Endothelial cell (in vitro differentiated cells): ENCODE measurements around the gene FOXJ2. TPM values are rescaled to one million over a fixed set of nuclear protein-coding genes. Genes with fewer than 3 reads are reported as not detected.
A peak's percentile ranks its signal among the peaks of the same experiment; 100 is the strongest.

Experiments used
- DNase-seq: peaks from one replicate; pipeline ENCODE4 v3.0.0; 2021; ENCODE audit warnings: low spot score
- H3K27ac Mint-ChIP-seq: one replicate; pipeline ENCODE4 v1.8.0; 2021; ENCODE audit warnings: mixed read lengths, inconsistent platforms; ENCODE audit not compliant: unreplicated experiment
- H3K27me3 Mint-ChIP-seq: one replicate; pipeline ENCODE4 v1.8.0; 2021; ENCODE audit warnings: mild to moderate bottlenecking, moderate library complexity, mixed read lengths, inconsistent platforms; ENCODE audit not compliant: unreplicated experiment
- H3K36me3 Mint-ChIP-seq: one replicate; pipeline ENCODE4 v1.8.0; 2021; ENCODE audit warnings: mild to moderate bottlenecking, low read depth, mixed read lengths, inconsistent platforms; ENCODE audit not compliant: unreplicated experiment
- H3K4me1 Mint-ChIP-seq: one replicate; pipeline ENCODE4 v1.8.0; 2021; ENCODE audit warnings: mild to moderate bottlenecking, mixed read lengths, inconsistent platforms; ENCODE audit not compliant: unreplicated experiment
- H3K4me3 Mint-ChIP-seq: one replicate; pipeline ENCODE4 v1.8.0; 2021; ENCODE audit warnings: mild to moderate bottlenecking, mixed read lengths, inconsistent platforms; ENCODE audit not compliant: unreplicated experiment
- H3K9me3 Mint-ChIP-seq: one replicate; pipeline ENCODE4 v1.8.0; 2021; ENCODE audit warnings: mixed read lengths, inconsistent platforms; ENCODE audit not compliant: unreplicated experiment
- total RNA-seq: library from RNA; stranded (reverse); fragmentation: NEBNext Ultra II Directional; extraction: Animal tissue kit (Norgen Biotek cat#: 25700); gene quantifications from one replicate; pipeline ENCODE4 v1.2.1, GENCODE V29; 2021; ENCODE audit not compliant: unreplicated experiment
- TF ChIP-seq, protein P1 (sequence below): fragments of 200-600 bp; sonication (generic); IDR thresholded peaks from one replicate; pipeline ENCODE4 v1.5.0; 2021; ENCODE audit warnings: antibody characterized with exemption; ENCODE audit not compliant: unreplicated experiment

Gene FOXJ2
- total RNA-seq, 1 donor from 2014 or later, result 42.7 TPM

DNA sequence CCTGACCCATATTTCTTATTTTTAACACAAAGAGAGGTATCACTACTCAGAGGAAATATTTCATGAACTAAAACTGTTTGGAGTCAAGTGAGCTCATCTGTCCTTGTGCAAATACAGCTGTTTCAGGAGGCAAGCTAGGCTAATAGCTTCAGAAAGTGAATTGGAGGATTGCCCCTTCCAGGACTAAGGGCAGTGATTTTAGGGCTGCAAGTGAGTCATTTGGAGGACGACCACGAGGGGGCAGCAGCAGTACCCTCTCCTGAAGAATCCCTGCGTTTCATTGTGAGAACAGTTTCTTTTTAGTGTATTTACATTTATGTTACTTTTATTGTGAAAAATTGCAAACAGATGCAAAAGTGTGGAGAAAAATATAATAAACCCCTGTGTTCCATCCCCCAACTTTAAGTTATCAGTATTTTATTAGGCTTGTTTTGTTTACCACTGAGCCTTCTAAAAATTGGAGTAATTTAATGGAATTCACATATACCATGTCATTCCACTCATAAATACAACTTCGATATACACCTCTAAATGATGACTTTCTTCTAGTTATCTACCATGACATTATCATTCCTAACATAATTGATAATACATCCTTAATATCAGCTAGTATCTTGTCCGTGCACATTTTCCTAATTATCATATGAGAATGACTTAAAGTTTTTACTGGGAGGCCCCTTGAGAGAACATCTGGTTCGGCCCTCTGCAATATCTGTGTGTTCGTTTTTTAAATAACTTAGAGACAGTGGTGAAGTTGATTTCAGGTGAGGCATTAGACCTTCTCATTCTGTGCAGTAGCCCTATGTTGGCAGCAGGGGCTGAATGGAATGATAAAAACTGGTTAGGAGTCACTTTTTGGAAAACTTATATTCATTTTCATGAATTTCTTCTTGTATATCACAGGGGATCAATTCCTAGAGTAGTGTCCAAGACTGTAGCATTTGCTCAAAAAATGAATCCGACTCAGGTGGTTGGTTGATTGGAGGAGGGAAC is 13.7 kb downstream of the FOXJ2 start:
- Mint-ChIP-seq H3K27me3 (peaks cover 2% of the 10 kb centered on the region), H3K9me3 (no peaks in the 10 kb centered on the region), H3K4me3 (no peak overlapping the region), H3K4me1 (peaks cover 10% of the 10 kb centered on the region), H3K27ac (peak overlapping the region; percentile 12), H3K36me3 (peaks cover 68% of the 10 kb centered on the region)
- TF ChIP-seq, protein P1, sequence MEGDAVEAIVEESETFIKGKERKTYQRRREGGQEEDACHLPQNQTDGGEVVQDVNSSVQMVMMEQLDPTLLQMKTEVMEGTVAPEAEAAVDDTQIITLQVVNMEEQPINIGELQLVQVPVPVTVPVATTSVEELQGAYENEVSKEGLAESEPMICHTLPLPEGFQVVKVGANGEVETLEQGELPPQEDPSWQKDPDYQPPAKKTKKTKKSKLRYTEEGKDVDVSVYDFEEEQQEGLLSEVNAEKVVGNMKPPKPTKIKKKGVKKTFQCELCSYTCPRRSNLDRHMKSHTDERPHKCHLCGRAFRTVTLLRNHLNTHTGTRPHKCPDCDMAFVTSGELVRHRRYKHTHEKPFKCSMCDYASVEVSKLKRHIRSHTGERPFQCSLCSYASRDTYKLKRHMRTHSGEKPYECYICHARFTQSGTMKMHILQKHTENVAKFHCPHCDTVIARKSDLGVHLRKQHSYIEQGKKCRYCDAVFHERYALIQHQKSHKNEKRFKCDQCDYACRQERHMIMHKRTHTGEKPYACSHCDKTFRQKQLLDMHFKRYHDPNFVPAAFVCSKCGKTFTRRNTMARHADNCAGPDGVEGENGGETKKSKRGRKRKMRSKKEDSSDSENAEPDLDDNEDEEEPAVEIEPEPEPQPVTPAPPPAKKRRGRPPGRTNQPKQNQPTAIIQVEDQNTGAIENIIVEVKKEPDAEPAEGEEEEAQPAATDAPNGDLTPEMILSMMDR, result peak; percentile 75
- peak; percentile 85 for DNase-seq

DNA sequence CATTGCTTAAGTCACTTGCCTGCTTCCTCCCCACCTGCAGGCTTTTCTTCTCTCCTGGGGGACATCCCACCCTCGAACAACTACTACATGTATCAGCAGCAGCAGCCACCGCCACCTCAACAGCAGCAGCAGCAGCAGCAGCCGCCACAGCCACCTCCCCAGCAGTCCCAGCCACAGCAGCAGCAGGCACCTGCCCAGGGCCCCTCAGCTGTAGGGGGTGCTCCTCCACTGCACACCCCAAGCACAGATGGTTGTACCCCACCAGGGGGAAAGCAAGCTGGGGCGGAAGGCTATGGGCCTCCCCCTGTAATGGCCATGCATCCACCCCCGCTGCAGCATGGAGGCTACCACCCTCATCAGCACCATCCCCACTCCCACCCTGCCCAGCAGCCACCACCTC is 15.3 kb downstream of the FOXJ2 start:
- no peak for DNase-seq
- H3K4me3 Mint-ChIP-seq, result no peak overlapping the region
- H3K27ac Mint-ChIP-seq, result peak overlapping the region; percentile 24
- peaks cover 5% of the 10 kb centered on the region for H3K27me3 Mint-ChIP-seq
- TF ChIP-seq, protein P1, result no peak
- H3K9me3 Mint-ChIP-seq, result no peaks in the 10 kb centered on the region
- peaks cover 68% of the 10 kb centered on the region for H3K36me3 Mint-ChIP-seq
- peaks cover 21% of the 10 kb centered on the region for H3K4me1 Mint-ChIP-seq

DNA sequence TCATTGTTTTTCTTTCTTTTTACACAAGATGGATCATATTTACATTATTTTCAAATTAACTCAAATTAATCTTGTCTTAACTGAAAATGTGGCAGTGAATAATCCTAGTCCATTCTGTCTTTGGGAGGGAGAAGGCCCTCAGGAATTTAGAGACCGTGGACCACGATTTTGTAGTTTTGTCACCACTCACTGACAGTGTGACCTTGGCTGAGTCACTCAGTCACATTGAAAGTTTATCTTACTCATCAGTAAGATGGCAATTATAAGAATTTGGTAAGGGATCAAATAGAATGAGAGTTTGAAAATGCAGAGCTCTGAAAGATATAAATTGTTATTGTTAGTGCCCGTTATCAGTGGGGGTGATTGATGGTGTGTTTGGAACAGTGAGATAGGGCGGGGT is 16.4 kb downstream of the FOXJ2 start:
- no peak overlapping the region for H3K27ac Mint-ChIP-seq
- TF ChIP-seq, protein P1, result no peak
- H3K9me3 Mint-ChIP-seq, result no peaks in the 10 kb centered on the region
- DNase-seq, result no peak
- peaks cover 29% of the 10 kb centered on the region for H3K4me1 Mint-ChIP-seq
- peak overlapping the region; percentile 27 for H3K4me3 Mint-ChIP-seq
- peaks cover 5% of the 10 kb centered on the region for H3K27me3 Mint-ChIP-seq
- H3K36me3 Mint-ChIP-seq, result peaks cover 63% of the 10 kb centered on the region

DNA sequence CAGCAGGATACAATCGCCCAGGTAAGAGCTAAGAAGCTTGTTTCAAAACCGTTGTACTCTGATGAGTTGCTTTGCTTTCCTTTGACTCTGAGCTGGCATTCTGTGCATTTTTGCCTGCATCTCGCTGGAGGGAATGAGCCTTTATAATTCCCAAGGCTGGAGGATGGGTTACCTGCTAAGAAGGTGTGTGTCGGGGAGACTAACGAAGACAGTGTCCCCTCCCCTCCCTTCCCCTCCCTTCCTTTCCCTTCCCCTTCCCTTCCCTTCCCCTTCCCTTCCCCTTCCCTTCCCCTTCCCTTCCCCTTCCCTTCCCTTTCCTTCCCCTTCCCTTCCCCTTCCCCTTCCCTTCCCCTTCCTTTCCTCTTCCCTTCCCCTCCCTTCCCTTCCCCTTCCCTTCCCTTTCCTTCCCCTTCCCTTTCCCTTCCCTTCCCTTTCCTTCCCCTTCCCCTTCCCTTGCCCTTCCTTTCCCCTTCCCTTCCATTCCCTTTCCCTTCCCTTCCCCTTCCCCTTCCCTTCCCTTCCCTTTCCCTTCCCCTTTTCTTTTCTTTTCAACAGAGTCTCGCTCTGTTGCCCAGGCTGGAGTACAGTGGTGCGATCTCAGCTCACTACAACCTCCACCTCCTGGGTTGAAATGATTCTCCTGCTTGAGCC is 18.2 kb downstream of the FOXJ2 start:
- Mint-ChIP-seq H3K9me3 (no peaks in the 10 kb centered on the region), H3K4me3 (peak overlapping the region; percentile 78), H3K4me1 (peaks cover 40% of the 10 kb centered on the region), H3K27ac (peak overlapping the region; percentile 73), H3K27me3 (peaks cover 5% of the 10 kb centered on the region), H3K36me3 (peaks cover 62% of the 10 kb centered on the region)
- TF ChIP-seq, protein P1, result no peak
- DNase-seq, result no peak

DNA sequence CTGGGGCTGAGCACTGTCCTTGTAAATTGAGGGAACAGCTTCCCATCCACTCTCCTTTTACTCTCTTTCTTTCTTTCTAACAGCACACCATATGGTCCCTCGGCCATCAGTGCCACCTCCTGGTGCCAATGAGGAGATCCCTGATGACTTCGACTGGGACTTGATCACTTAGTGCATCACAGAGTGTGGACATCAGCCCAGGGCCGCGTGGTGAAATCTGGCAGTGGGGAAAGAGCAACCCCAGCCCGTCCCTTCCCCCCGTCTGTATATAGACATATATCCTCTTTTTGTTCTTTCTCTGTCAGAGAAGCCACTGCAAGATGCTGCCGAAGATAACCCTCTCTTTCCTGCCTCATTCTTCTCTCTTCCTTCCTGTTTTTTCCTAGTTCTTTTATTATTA is 20.2 kb downstream of the FOXJ2 start:
- Mint-ChIP-seq H3K4me3 (peak overlapping the region; percentile 78), H3K4me1 (peaks cover 32% of the 10 kb centered on the region), H3K36me3 (peaks cover 48% of the 10 kb centered on the region), H3K27me3 (peaks cover 5% of the 10 kb centered on the region), H3K27ac (peak overlapping the region; percentile 97), H3K9me3 (no peaks in the 10 kb centered on the region)
- TF ChIP-seq, protein P1, result no peak
- DNase-seq, result no peak
